Panc1 (cell line): ENCODE data around the gene GNAI1.

Experiments
- CTCF ChIP-seq: fragments of 450-650 bp; IDR thresholded peaks from 2 replicates; pipeline ENCODE4 v1.5.1; 2017; ENCODE audit warnings: mild to moderate bottlenecking
- POLR2AphosphoS5 ChIP-seq: IDR thresholded peaks from 2 replicates; pipeline ENCODE4 v1.6.1; 2012; ENCODE audit warnings: mild to moderate bottlenecking, low read depth, low read length, moderate library complexity
- REST ChIP-seq, 2 experiments: IDR thresholded peaks; 2 replicates each; pipeline ENCODE4 v1.6.1; 2011 to 2012; ENCODE audit warnings: low read depth in 2 of 2, control low read depth in 1 of 2, low read length in 1 of 2, mild to moderate bottlenecking in 1 of 2, moderate library complexity in 1 of 2; ENCODE audit not compliant: insufficient read depth in 1 of 2
- SIN3A ChIP-seq: IDR thresholded peaks from 2 replicates; pipeline ENCODE4 v1.6.1; 2012; ENCODE audit warnings: low read depth, mild to moderate bottlenecking, low read length, moderate library complexity, borderline replicate concordance; ENCODE audit not compliant: insufficient read depth

GRCh38 chr7:80187727-80188126 is 53.1 kb downstream of the GNAI1 start:
- TF ChIP-seq REST (IDR thresholded peaks at IDR 0.05; ENCODE audit: insufficient read depth in 1 of 2, low read depth in 2 of 2, low read length in 1 of 2) (no peak), SIN3A (no peak), CTCF (no peak), POLR2AphosphoS5 (no peak)
